Lower lobe of right lung (tissue), 2 donors: ENCODE data around the gene RBMS1. TPM values are rescaled to one million over a fixed set of nuclear protein-coding genes. Genes with fewer than 3 reads are reported as not detected.
A peak's percentile ranks its signal among the peaks of the same experiment; 100 is the strongest.

ENCODE experiments used
- ATAC-seq, 2 donors: fragments of 200-7000 bp; cut with Tn5 transposase; one replicate each; pipeline ENCODE4 v1.9.1; 2020 to 2022; ENCODE audit warnings: mild to moderate bottlenecking in 2 of 2, moderate library complexity in 2 of 2
- DNase-seq: peaks from one replicate; pipeline ENCODE4 v3.0.0-alpha.2; 2020
- H3K27ac ChIP-seq: fragments of 200-600 bp; one replicate; pipeline ENCODE4 v1.8.0; 2022
- H3K27me3 ChIP-seq: fragments of 200-600 bp; one replicate; pipeline ENCODE4 v1.8.0; 2022; ENCODE audit warnings: low read depth
- H3K36me3 ChIP-seq: fragments of 200-600 bp; one replicate; pipeline ENCODE4 v1.8.0; 2022; ENCODE audit warnings: mild to moderate bottlenecking
- H3K4me1 ChIP-seq: fragments of 200-600 bp; one replicate; pipeline ENCODE4 v1.8.0; 2022
- H3K4me3 ChIP-seq: fragments of 200-600 bp; one replicate; pipeline ENCODE4 v1.8.0; 2022; ENCODE audit warnings: mild to moderate bottlenecking
- H3K9me3 ChIP-seq: fragments of 200-600 bp; one replicate; pipeline ENCODE4 v1.8.0; 2022
- intact Hi-C: fragments of 100-400 bp; cut with DNase I; formaldehyde crosslinking; loops from one replicate; pipeline ENCODE4 v1.11.0; 2022
- total RNA-seq: library from RNA; stranded (reverse); fragmentation: NEBNext Ultra II Directional; extraction: Animal tissue kit (Norgen Biotek cat#: 25700); gene quantifications from one replicate; pipeline ENCODE4 v1.2.1, GENCODE V29; 2021
- TF ChIP-seq, protein P1 (sequence below): fragments of 200-600 bp; IDR thresholded peaks from one replicate; pipeline ENCODE4 v1.8.0; 2022; ENCODE audit warnings: antibody characterized with exemption, mild to moderate bottlenecking
- donor health status: DM: no; HTN: yes; CAD: no; lungs with severe emphysema.

RBMS1 gene
- total RNA-seq, 1 donor from 2014 or later = 95.3 TPM

DNA sequence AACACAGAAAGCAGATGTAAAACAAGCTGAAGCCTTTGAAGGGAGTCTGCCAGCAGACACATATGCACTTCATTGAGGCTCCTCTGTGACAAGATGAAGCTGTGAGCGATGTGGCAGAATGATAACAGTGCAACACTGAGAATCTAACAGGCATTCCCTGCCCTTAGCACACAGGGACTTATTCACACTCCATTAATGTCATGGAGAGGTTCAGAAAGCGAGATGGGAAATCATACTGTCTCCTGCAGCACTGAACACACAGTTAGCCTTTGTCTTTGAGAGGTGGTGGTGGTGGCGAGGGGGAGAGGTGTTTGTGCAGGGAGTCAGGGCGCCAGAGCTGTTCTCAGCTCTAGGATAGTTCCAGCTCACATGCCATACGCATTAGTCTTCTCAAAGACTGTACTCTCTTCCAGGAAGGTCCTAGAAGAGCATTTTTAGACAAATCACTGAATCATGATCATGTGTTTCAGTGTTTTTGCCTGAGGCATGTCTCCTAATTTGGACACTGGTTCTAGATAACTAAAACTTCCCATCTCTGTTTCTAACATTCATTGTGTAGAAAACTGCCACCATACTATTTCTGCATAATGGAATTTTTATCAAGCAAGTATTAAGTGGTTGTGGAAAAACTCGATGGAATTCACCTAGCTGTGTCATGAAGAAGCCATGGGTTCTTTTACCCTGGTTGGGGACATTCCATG, 200.1 kb downstream of the RBMS1 start:
- peaks cover 34% of the 10 kb centered on the region for H3K36me3 ChIP-seq
- ATAC-seq = peak; percentile 37 to 61
- H3K9me3 ChIP-seq = no peaks in the 10 kb centered on the region
- H3K4me1 ChIP-seq = peaks cover 56% of the 10 kb centered on the region
- no peak for DNase-seq
- H3K4me3 ChIP-seq = no peak overlapping the region
- H3K27ac ChIP-seq = peak overlapping the region; percentile 59
- intact Hi-C loops = no loop called here
- no peaks in the 10 kb centered on the region for H3K27me3 ChIP-seq
- TF ChIP-seq, protein P1, sequence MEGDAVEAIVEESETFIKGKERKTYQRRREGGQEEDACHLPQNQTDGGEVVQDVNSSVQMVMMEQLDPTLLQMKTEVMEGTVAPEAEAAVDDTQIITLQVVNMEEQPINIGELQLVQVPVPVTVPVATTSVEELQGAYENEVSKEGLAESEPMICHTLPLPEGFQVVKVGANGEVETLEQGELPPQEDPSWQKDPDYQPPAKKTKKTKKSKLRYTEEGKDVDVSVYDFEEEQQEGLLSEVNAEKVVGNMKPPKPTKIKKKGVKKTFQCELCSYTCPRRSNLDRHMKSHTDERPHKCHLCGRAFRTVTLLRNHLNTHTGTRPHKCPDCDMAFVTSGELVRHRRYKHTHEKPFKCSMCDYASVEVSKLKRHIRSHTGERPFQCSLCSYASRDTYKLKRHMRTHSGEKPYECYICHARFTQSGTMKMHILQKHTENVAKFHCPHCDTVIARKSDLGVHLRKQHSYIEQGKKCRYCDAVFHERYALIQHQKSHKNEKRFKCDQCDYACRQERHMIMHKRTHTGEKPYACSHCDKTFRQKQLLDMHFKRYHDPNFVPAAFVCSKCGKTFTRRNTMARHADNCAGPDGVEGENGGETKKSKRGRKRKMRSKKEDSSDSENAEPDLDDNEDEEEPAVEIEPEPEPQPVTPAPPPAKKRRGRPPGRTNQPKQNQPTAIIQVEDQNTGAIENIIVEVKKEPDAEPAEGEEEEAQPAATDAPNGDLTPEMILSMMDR = no peak

DNA sequence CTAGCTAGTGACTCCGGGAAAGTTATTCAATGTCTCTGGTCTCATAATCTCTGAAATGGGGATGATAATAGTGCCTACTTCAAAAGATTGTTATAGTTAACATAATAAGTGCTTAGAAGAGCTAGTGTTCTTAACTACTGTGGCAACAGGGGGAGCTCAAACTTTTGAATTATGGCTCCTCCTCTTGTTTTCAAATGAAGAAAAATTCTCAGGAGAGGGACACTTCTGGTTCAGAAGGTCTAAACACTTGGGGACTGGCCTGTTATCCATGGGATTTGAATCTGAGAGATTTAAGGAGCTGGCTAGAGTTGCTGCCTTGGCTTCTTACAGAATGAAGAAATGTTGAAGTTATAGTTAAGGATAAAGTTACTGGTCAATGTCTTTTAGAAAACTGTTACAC, 201.4 kb downstream of the RBMS1 start:
- intact Hi-C loops = no loop called here
- no peaks in the 10 kb centered on the region for H3K27me3 ChIP-seq
- TF ChIP-seq, protein P1 = no peak
- H3K4me3 ChIP-seq = no peak overlapping the region
- peaks cover 24% of the 10 kb centered on the region for H3K36me3 ChIP-seq
- DNase-seq (no peak), ATAC-seq (no peak)
- H3K9me3 ChIP-seq = no peaks in the 10 kb centered on the region
- H3K4me1 ChIP-seq = peaks cover 59% of the 10 kb centered on the region
- H3K27ac ChIP-seq = peak overlapping the region; percentile 39

DNA sequence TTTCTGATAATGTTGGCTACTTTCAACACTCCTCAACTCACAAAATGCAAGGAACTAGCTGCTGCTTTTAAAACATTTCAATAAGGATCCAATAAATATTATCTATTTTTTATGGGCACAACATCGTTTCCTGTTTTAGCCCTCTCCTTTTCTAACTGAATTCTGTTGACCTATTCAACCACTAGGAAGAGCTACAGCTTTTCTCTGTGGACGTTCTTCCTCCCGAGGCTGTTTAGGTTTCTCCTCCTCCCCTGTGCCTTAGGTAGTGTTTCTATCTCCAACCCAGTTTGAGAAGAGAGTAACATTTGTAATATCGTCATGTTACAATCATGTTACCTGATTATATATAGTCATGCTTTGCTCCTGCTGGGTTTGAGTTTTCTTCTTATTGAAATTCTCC, 202.2 kb downstream of the RBMS1 start:
- peaks cover 59% of the 10 kb centered on the region for H3K4me1 ChIP-seq
- intact Hi-C loops = no loop called here
- ATAC-seq = no peak
- H3K27me3 ChIP-seq = no peaks in the 10 kb centered on the region
- no peaks in the 10 kb centered on the region for H3K9me3 ChIP-seq
- H3K27ac ChIP-seq = no peak overlapping the region
- peaks cover 26% of the 10 kb centered on the region for H3K36me3 ChIP-seq
- DNase-seq = no peak
- TF ChIP-seq, protein P1 = no peak
- no peak overlapping the region for H3K4me3 ChIP-seq

DNA sequence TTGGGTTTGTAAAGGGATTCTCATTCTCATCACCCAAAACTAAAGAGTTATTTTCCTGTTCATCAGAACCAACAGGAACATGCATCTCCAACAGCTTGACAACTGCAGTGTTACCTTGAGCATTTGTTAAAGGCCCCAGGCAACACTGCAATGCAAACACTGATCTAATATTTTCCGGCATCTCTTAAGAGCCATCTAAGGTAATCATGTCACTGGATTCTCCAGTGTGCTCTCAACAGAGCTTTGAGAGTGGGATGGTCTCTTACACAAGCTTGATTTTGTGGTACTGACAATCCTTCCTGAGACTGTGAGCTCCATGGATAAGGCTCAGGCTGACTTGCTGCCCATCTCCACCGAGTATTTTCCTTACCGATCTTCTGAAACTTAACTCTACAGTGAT, 203.0 kb downstream of the RBMS1 start:
- DNase-seq (no peak), ATAC-seq (peak; percentile 18 to 64)
- intact Hi-C loops = no loop called here
- no peaks in the 10 kb centered on the region for H3K9me3 ChIP-seq
- H3K27me3 ChIP-seq = no peaks in the 10 kb centered on the region
- TF ChIP-seq, protein P1 = no peak
- H3K4me3 ChIP-seq = no peak overlapping the region
- H3K27ac ChIP-seq = no peak overlapping the region
- peaks cover 59% of the 10 kb centered on the region for H3K4me1 ChIP-seq
- peaks cover 34% of the 10 kb centered on the region for H3K36me3 ChIP-seq

DNA sequence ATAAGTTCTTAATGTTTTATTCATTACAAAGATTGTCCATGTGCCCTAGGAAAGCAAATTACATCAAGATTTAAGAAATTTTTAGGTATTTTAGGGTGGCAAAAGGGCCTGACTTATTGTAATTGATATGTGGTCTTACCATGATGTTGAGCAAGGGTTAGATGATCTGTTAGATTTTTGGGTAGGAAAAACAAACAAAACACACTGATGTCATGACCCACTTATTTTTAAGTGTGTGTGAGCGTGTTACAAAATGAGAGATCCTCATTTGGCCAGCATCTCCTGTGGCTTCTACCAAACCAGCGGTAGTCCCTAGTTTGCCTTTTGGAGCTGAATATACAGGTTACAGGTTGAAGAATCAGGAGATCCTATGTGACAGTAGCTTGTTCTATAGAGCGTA, 203.8 kb downstream of the RBMS1 start:
- no peak overlapping the region for H3K27ac ChIP-seq
- intact Hi-C loops = no loop called here
- no peak for DNase-seq
- H3K27me3 ChIP-seq = no peaks in the 10 kb centered on the region
- H3K4me1 ChIP-seq = peaks cover 51% of the 10 kb centered on the region
- no peak overlapping the region for H3K4me3 ChIP-seq
- TF ChIP-seq, protein P1 = no peak
- no peaks in the 10 kb centered on the region for H3K9me3 ChIP-seq
- H3K36me3 ChIP-seq = peaks cover 41% of the 10 kb centered on the region
- ATAC-seq = peak in 1 of 2 donors; percentile 22
